Adrenal gland (tissue), 12 donors: ENCODE results near the gene ENPP7. TPM values are rescaled to one million over a fixed set of nuclear protein-coding genes. Genes with fewer than 3 reads are reported as not detected.
"Not testable (repeated sequence)": the region's sequence is repeated elsewhere in the genome, so short reads cannot be mapped to it uniquely, and the experiment has no call there.

ENCODE experiments used
- DNase-seq, 7 donors: peaks; one replicate each; pipeline ENCODE4 v3.0.0-alpha.2; 2019 to 2020
- H3K27ac ChIP-seq, 5 donors: fragments of 200-600 bp; sonication (generic) in 4 of 5; 1 replicate in 3 of 5; 2 replicates in 2 of 5; pipeline versions ENCODE4 v1.5.1 to v1.8.0; 2016 to 2020; ENCODE audit warnings: mild to moderate bottlenecking in 1 of 5
- H3K27me3 ChIP-seq: fragments of 200-600 bp; 2 replicates; pipeline ENCODE4 v1.8.0; 2021
- H3K36me3 ChIP-seq, 2 donors: fragments of 200-600 bp; replicated peaks in 1 of 2; 1 replicate in 1 of 2; 2 replicates in 1 of 2; pipeline versions ENCODE4 v1.5.1 to v1.8.0; 2018 to 2022
- H3K4me1 ChIP-seq, 2 donors: fragments of 200-600 bp; replicated peaks in 1 of 2; 1 replicate in 1 of 2; 2 replicates in 1 of 2; pipeline versions ENCODE4 v1.5.1 to v1.8.0; 2018 to 2021
- H3K4me3 ChIP-seq, 4 donors: fragments of 200-600 bp; sonication (generic) in 3 of 4; one replicate each; pipeline ENCODE4 v1.5.1; 2016 to 2018
- H3K9me3 ChIP-seq, 3 donors: fragments of 200-600 bp; sonication (generic) in 1 of 3; replicated peaks in 1 of 3; 1 replicate in 2 of 3; 2 replicates in 1 of 3; pipeline versions ENCODE4 v1.5.1 to v1.8.0; 2016 to 2021
- POLR2A ChIP-seq, 2 donors: fragments of 450-650 bp; IDR thresholded peaks; one replicate each; pipeline ENCODE4 v1.6.1; 2017; ENCODE audit warnings: antibody characterized with exemption in 2 of 2, mild to moderate bottlenecking in 2 of 2, moderate library complexity in 1 of 2
- WGBS, 4 donors: extraction: QIAGEN DNeasy Blood & Tissue Kit in 2 of 4; methylation state at CpG; one replicate each; pipeline versions ENCODE4 v1.1.5 to v1.1.7; 2013 to 2017; 5-methylcytosine and 5-hydroxymethylcytosine counted together
- intact Hi-C, 2 donors: fragments of 100-400 bp; cut with DNase I; formaldehyde crosslinking; loops; one replicate each; pipeline versions ENCODE4 v1.14.1 to v1.15.0; 2022 to 2023
- polyA plus RNA-seq, 3 donors: library from polyadenylated mRNA; stranded (reverse); fragments of 200-250 nt in 2 of 3; fragments of 350-450 nt in 1 of 3; fragmentation: Illumina TruSeq in 1 of 3; extraction: RNeasy Lipid Tissue Mini Kit (QIAGEN cat#74804) in 1 of 3; gene quantifications; one replicate each; pipeline ENCODE4 v1.2.3, GENCODE V29; 2013 to 2014
- total RNA-seq, 9 donors: library from RNA; depleted of rRNA in 4 of 9; stranded (reverse); fragments of >200 nt in 4 of 9; fragments of 120-200 nt in 1 of 9; fragmentation: NEBNext Ultra II Directional in 1 of 9; extraction: Animal tissue kit (Norgen Biotek cat#: 25700) in 1 of 9; gene quantifications; one replicate each; pipeline versions ENCODE4 v1.1.0 to v1.2.4, GENCODE V29; 2013 to 2023
- TF ChIP-seq, protein P1 (sequence below), 6 experiments: fragments of 450-650 bp in 4 of 6; fragments of 200-600 bp in 2 of 6; sonication (generic) in 1 of 6; IDR thresholded peaks; 1 replicate in 5 of 6; 2 replicates in 1 of 6; pipeline versions ENCODE4 v1.5.1 to v1.8.0; 2016 to 2021; ENCODE audit warnings: antibody characterized with exemption in 6 of 6, mild to moderate bottlenecking in 2 of 6, moderate library complexity in 1 of 6
- donor health status: healthy with polysubstance abuse.
- donor health status: Bipolar disorder and iron deficiency.
- donor health status: DM: yes; HTN: yes; CAD: no.
- donor health status: DM: no; HTN: no; CAD: no.
- donor health status: DM: no; HTN: no; CAD: no.
- donor health status: DM: yes; HTN: yes; CAD: no.

ENPP7 gene
- total and polyA plus RNA-seq, 12 donors = 0.39 TPM; not detected in 11

DNA sequence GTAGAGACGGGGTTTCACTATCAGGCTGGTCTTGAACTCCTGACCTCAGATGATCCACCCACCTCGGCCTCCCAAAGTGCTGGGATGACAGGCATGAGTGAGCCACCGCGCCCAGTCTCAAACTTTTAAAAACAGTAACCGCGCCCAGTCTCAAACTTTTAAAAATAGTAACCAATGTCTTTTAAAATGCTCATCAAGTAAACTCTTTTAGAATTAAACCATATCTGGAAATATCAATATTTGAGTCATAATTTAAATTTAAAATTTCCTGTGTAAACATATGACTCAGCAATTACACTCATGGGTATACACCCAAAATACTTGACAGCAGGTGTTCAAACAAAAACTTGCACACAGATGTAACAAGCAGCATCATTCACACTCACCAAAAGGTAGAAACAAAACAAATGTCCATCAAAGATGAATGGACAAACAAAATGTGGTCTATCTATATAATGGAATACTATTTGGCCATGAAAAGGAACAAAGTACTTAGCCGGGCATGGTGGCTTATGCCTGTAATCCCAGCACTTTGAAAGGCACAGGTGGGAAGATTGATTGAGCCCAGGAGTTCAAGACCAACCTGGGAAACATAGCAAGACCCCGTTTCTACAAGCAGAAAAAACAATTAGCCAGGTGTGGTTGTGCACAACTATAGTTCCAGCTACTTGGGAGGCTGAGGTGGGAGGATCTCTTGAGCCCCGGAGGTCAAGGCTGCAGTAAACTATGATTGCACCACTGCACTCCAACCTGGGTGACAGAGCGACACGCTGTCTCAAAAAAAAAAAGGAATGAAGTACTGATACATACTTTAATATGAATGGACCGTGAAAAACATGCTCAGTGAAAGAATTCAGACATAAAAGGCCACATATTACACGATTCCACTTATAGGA is 20.2 kb downstream of the ENPP7 start:
- no peak for DNase-seq
- TF ChIP-seq, protein P1, sequence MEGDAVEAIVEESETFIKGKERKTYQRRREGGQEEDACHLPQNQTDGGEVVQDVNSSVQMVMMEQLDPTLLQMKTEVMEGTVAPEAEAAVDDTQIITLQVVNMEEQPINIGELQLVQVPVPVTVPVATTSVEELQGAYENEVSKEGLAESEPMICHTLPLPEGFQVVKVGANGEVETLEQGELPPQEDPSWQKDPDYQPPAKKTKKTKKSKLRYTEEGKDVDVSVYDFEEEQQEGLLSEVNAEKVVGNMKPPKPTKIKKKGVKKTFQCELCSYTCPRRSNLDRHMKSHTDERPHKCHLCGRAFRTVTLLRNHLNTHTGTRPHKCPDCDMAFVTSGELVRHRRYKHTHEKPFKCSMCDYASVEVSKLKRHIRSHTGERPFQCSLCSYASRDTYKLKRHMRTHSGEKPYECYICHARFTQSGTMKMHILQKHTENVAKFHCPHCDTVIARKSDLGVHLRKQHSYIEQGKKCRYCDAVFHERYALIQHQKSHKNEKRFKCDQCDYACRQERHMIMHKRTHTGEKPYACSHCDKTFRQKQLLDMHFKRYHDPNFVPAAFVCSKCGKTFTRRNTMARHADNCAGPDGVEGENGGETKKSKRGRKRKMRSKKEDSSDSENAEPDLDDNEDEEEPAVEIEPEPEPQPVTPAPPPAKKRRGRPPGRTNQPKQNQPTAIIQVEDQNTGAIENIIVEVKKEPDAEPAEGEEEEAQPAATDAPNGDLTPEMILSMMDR (IDR thresholded peaks at IDR 0.05) = no peak
- TF ChIP-seq POLR2A (IDR thresholded peaks at IDR 0.05) = no peak
- H3K9me3 ChIP-seq = no peaks in the 10 kb centered on the region
- H3K27ac ChIP-seq = no peak overlapping the region
- no peaks in the 10 kb centered on the region for H3K4me1 ChIP-seq
- 75 to 81% (median 76%) methylated on average over 13 of the region's 13 CpGs for WGBS, 4 donors
- intact Hi-C loops = no loop called here
- peaks cover 52% of the 10 kb centered on the region for H3K27me3 ChIP-seq
- no peaks in the 10 kb centered on the region for H3K36me3 ChIP-seq
- no peak overlapping the region for H3K4me3 ChIP-seq

DNA sequence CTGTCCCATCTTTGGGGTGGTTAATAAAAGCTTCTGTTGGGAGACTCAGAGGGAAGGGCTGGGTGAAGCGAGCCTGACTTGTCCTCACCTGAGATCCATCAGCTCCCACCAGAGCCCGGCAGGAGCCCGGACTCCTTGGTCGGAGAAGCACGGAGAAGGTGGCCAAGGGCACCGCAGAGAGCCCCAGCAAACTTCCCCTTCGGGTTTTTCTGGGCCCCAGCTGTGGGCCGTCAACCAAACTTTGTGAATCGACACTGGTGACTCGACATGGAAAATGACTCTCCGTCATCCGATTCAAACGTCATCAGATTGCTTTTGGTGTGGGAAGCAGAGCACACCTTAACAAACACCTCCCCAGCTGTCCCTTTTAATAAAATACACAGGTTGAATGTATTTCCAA is 21.4 kb downstream of the ENPP7 start:
- intact Hi-C loops = no loop called here
- Histone ChIP-seq H3K4me3 (no peak overlapping the region), H3K4me1 (no peaks in the 10 kb centered on the region), H3K36me3 (no peaks in the 10 kb centered on the region), H3K27me3 (peaks cover 45% of the 10 kb centered on the region), H3K27ac (no peak overlapping the region), H3K9me3 (no peaks in the 10 kb centered on the region)
- 64 to 79% (median 71%) methylated on average over 12 to 13 of the region's 13 CpGs for WGBS, 4 donors
- no peak for DNase-seq
- no peak for TF ChIP-seq POLR2A (IDR thresholded peaks at IDR 0.05)
- TF ChIP-seq, protein P1 (IDR thresholded peaks at IDR 0.05) = no peak

DNA sequence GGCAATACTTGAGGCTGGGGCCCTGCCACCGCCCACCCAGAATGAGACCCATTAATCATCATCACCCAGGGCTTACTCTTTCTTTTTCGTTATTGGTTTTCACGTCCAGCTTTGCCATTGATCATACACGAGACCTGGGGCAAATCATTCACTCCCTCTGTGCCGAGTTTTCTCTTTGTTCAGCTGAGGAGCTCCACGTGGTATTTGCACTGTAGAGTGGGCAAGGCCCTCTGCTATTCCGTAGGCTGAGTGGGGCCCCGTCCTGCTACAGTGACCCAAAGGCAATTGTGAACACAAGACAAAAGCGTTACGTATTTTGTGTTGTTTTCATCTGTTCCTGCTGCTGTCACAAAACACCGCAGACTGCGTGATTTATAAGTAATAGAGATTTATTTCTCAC is 23.6 kb downstream of the ENPP7 start:
- intact Hi-C loops = no loop called here
- Histone ChIP-seq H3K27ac (no peak overlapping the region), H3K9me3 (no peaks in the 10 kb centered on the region), H3K36me3 (no peaks in the 10 kb centered on the region), H3K4me1 (no peaks in the 10 kb centered on the region), H3K27me3 (peaks cover 24% of the 10 kb centered on the region), H3K4me3 (no peak overlapping the region)
- no peak for DNase-seq
- no peak for TF ChIP-seq POLR2A (IDR thresholded peaks at IDR 0.05)
- TF ChIP-seq, protein P1 (IDR thresholded peaks at IDR 0.05) = no peak
- WGBS, 4 donors = 50 to 59% (median 55%) methylated on average over 12 of the region's 12 CpGs

DNA sequence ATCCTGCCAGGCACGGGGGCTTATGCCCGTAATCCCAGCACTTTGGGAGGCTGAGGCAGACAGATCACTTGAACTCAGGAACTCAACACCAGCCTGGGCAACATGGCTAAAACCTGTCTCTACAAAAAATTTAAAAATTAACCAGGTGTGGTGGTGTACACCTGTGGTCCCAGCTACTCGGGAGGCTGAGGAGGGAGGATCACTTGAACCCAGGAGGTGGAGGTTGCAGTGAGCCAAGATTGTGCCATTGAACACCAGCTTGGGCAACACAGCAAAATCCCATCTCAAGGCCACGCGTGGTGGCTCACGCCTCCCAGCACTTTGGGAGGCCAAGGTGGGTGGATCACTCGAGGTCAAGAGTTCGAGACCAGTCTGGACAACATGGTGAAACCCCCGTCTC is 24.2 kb downstream of the ENPP7 start:
- H3K27me3 ChIP-seq = peaks cover 24% of the 10 kb centered on the region
- WGBS, 4 donors = 79 to 88% (median 84%) methylated on average over 5 to 9 of the region's 9 CpGs
- H3K4me3 ChIP-seq = not testable (repeated sequence)

DNA sequence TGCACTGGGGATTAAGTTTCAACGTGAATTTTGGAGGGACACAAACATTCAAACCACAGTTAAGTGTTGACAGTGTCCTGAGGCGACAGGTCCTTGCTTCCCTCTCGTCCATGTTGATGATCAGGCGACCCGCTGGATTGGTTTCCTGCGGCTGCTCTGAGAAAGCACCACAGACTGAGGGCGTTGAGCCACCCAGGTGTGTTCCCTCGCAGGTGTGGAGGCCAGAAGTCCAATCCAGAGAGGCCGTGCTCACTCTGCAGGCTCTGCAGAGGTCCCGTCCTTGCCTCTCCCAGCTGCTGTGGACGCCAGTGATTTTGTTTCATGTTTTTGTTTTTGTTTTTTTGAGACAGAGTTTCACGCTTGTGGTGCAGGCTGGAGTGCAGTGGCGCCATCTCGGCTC is 24.8 kb downstream of the ENPP7 start:
- H3K4me3 ChIP-seq = no peak overlapping the region
- H3K9me3 ChIP-seq = no peaks in the 10 kb centered on the region
- H3K27ac ChIP-seq = no peak overlapping the region
- TF ChIP-seq, protein P1 (IDR thresholded peaks at IDR 0.05) = no peak
- no peak for TF ChIP-seq POLR2A (IDR thresholded peaks at IDR 0.05)
- H3K4me1 ChIP-seq = no peaks in the 10 kb centered on the region
- DNase-seq = no peak
- H3K36me3 ChIP-seq = no peaks in the 10 kb centered on the region
- WGBS, 4 donors = 86 to 92% (median 87%) methylated on average over 13 to 14 of the region's 14 CpGs
- intact Hi-C loops = no loop called here
- peaks cover 23% of the 10 kb centered on the region for H3K27me3 ChIP-seq

More for the DNA sequence above, 24.2 kb downstream of the ENPP7 start:
- intact Hi-C loops, H3K36me3 ChIP-seq, H3K27ac ChIP-seq, DNase-seq, H3K9me3 ChIP-seq, H3K4me1 ChIP-seq: not testable (repeated sequence)
